Stimulated activated CD8-positive, alpha-beta memory T cell treated with anti-CD3 and anti-CD28 coated beads, Interleukin-15, amount 100 ng/mL, for 4 hours (primary cell): ENCODE measurements around the gene GUCA2B.
A peak's percentile ranks its signal among the peaks of the same experiment; 100 is the strongest.

Experiments
- DNase-seq, 2 donors: peaks; one replicate each; pipeline ENCODE4 v3.0.0-alpha.2; 2020; ENCODE audit warnings: low read depth in 2 of 2

The GUCA2B gene

GRCh38 chr1:42165511-42166210 lies 12.5 kb downstream of the GUCA2B start:
- DNase-seq = no peak

GRCh38 chr1:42167611-42168390 lies 14.6 kb downstream of the GUCA2B start:
- DNase-seq = no peak

- DNase-seq = no peak
These were observed 15.1 kb downstream of the GUCA2B start for GRCh38 chr1:42168391-42168670.

GRCh38 chr1:42168763-42169162 lies 15.6 kb downstream of the GUCA2B start:
- DNase-seq = no peak

- DNase-seq = no peak
These were observed 17.8 kb downstream of the GUCA2B start for GRCh38 chr1:42170779-42171621.

DNA sequence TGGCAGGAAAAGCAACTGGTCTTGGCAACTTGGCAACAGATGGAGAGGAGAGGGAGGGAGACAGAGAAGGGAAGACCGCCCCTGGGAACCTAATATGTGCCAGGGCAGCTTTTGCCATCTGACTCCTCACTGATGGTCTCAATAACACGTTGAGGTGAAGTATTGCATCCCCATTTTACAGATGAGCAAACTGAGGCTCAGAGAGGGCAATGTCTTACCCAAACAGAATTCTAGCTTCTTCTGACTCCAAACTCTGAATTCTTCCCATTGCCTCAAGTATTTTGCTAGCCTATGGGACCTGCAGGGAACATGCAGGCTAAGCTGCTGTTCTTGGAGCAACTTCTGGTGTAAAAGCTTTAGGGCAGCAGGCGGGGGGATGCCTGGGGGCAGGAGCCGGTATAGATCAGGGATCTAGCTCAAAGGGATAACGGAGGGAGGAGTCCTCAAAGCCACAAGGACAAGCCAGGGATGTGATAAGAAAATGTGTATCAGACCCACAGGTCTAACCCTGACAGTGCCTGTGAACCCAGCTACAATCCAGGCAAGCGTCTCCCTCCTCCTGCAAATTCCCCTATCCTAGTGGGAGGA lies 18.6 kb downstream of the GUCA2B start:
- no peak for DNase-seq

- no peak for DNase-seq
These were observed 19.3 kb downstream of the GUCA2B start for GRCh38 chr1:42172381-42173133.

- peak; percentile 32 to 42 for DNase-seq
These were observed 20.1 kb downstream of the GUCA2B start for GRCh38 chr1:42173155-42173933.

GRCh38 chr1:42173961-42174735 lies 20.9 kb downstream of the GUCA2B start:
- no peak for DNase-seq

GRCh38 chr1:42175314-42176054 lies 22.3 kb downstream of the GUCA2B start:
- no peak for DNase-seq

DNA sequence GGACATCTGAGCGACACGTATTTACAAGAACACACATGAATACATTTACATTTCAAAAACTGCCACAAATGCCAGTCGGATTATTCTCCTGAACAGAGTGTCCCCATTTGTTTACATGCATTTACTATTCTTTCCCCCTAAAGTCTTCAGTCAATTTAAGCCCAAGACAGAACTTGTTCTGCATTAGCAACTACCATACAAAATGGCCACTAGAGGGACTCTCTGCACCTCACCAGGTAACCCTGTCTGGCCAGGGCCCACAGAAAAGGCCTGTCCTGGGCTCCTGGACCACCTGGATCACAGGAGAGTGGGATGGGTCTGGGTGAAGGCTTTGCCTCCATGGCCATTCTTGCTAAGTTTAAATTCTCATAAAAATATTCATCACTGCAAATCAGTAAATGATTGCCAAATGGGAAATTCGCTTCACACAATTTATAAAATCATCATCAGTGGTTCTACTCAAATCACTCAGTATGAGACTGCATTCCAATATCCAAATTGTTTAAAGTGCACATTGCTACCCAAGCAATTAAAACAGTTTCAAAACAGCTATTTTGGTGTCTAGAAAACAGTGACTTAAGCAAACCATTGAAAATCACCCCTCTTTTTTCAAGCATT lies 23.8 kb downstream of the GUCA2B start:
- DNase-seq = no peak

DNA sequence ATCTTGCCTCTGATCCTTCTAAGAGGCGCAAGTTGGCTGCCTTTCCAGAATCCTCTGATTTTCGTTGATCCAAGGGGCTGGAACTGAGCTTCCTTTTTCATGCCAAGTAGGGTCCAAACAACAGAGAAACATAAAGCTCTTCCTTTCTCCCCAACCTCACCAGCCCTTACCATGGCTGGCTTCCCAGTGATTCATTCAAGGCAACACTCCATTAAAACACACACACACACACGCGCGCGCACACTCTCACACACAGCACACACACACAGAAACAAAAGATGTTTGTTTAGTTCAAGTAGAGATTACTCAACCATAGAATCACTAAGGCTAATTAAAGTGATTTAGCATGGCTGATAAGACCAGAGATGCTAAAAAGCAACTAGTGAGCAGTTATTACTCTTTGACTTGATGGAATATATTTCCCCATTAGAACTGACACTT lies 24.4 kb downstream of the GUCA2B start:
- no peak for DNase-seq

GRCh38 chr1:42178249-42178648 lies 25.0 kb downstream of the GUCA2B start:
- no peak for DNase-seq

DNA sequence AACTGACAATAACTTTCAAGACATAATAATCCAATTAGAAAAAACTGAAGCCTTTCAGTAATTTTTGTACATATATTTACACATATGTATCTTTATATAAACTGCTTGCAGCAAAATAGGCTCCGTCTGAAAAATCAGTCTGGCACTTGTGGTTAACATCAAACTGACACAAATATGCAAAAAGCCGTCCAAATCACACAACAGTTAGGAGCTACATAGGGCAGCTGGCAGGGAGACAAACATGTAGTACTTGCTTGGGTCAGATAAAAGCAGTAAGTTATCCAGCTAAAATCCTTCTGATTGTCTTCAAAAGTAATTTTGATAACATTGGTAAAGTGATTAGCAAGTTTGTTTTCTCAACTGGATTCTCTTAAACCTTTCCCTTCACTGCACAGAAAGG lies 26.1 kb downstream of the GUCA2B start:
- DNase-seq = no peak

GRCh38 chr1:42179900-42180329 lies 26.7 kb downstream of the GUCA2B start:
- DNase-seq = no peak

DNA sequence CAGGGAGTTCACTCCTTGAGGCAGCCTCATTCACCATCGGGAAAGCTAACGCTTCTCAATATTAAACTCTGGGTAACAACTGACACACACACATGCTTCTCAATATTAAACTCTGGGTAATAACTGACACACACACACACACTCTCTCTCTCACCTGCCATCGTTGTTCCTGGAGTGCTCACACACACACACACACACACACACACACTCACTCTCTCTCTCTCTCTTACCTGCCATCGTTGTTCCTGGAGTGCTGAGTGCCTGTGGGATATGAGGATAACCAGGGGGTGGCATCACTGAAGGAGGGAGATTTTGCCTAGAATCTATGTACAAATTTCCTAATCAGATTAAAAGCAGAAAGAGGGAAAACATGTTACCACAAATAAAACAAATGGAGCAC lies 28.5 kb downstream of the GUCA2B start:
- no peak for DNase-seq

DNA sequence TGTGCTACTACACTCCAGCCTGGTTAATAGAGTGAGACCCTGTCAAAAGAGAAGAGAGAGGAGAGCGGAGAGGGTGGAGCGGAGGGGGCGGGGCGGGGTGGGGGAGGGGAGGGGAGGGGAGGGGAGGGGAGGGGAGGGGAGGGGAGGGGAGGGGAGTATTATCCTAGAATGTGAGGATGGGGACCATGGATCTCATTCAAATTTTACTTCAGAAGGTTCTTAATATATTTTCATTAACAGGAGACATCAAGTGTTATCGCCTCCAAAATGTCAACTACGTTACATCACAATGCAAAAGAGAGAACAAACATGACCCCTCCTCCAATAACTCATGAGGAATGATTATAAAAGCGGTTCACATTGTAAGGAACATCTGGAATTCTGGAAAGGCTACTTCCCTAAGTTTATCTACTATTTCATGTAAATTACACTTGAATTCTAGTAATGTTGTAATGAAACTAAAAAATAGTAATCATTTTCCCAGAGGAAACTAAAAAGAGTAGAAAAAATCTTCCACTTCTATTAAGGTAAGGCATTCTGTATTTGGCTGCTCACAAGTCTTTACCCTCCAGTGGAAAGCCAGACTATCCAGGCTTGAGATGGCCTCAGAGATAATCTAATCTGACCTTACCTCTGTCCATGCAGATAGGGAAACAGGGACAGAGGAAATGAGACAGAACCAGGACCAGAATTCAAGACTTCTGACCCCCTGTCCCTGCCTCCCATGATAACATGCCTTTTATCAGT lies 30.2 kb downstream of the GUCA2B start:
- DNase-seq = no peak

- DNase-seq = no peak
These were observed 30.7 kb downstream of the GUCA2B start for GRCh38 chr1:42183957-42184268.
